DLD1 (cell line): Measurements from ENCODE around the gene UBFD1.
"Not testable (repeated sequence)": the region's sequence is repeated elsewhere in the genome, so short reads cannot be mapped to it uniquely, and the experiment has no call there.

Source experiments
- in situ Hi-C: cut with HindIII; loops from 2 replicates; pipeline ENCODE4 v1.10.0; 2017; ENCODE audit warnings: low sequenced_read_pairs

The UBFD1 gene

GRCh38 chr16:23524886-23525285 is 32.6 kb upstream of the UBFD1 start:
- in situ Hi-C loops: no loop called here

GRCh38 chr16:23527961-23528643 is 29.4 kb upstream of the UBFD1 start:
- in situ Hi-C loops: no loop called here

GRCh38 chr16:23528644-23529310 is 28.8 kb upstream of the UBFD1 start:
- in situ Hi-C loops: no loop called here

GRCh38 chr16:23530062-23530461 is 27.5 kb upstream of the UBFD1 start:
- in situ Hi-C loops: no loop called here

GRCh38 chr16:23532448-23532847 is 25.1 kb upstream of the UBFD1 start:
- in situ Hi-C loops: no loop called here

GRCh38 chr16:23534868-23535860 is 22.4 kb upstream of the UBFD1 start:
- in situ Hi-C loops: no loop called here

- in situ Hi-C loops: no loop called here
Measured at GRCh38 chr16:23535901-23536300, 21.6 kb upstream of the UBFD1 start.

- in situ Hi-C loops: no loop called here
Measured at GRCh38 chr16:23537390-23537789, 20.1 kb upstream of the UBFD1 start.

GRCh38 chr16:23538919-23539278 is 18.6 kb upstream of the UBFD1 start:
- in situ Hi-C loops: no loop called here

- in situ Hi-C loops: no loop called here
Measured at GRCh38 chr16:23539984-23540816, 17.3 kb upstream of the UBFD1 start.

GRCh38 chr16:23540817-23541178 is 16.7 kb upstream of the UBFD1 start:
- in situ Hi-C loops: not testable (repeated sequence)

GRCh38 chr16:23544436-23544835 is 13.1 kb upstream of the UBFD1 start:
- in situ Hi-C loops: no loop called here

GRCh38 chr16:23549938-23550337 is 7.6 kb upstream of the UBFD1 start:
- in situ Hi-C loops: no loop called here

- in situ Hi-C loops: no loop called here
Measured at GRCh38 chr16:23552161-23552560, 5.4 kb upstream of the UBFD1 start.

GRCh38 chr16:23554536-23554935 is 3.0 kb upstream of the UBFD1 start:
- in situ Hi-C loops: no loop called here

GRCh38 chr16:23557779-23558702 is 514 bp downstream of the UBFD1 start:
- in situ Hi-C loops: no loop called here

- in situ Hi-C loops: no loop called here
Measured at GRCh38 chr16:23561586-23561985, 4.1 kb downstream of the UBFD1 start.

GRCh38 chr16:23562505-23562904 is 5.0 kb downstream of the UBFD1 start:
- in situ Hi-C loops: no loop called here

GRCh38 chr16:23563186-23563585 is 5.7 kb downstream of the UBFD1 start:
- in situ Hi-C loops: no loop called here
